MCF 10A (cell line): Measurements from ENCODE around the gene HSD17B2. TPM values are rescaled to one million over a fixed set of nuclear protein-coding genes. Genes with fewer than 3 reads are reported as not detected.

Experiments used
- BruUV-seq: library from RNA; stranded (reverse); fragments of 400-500 nt; replicated peaks from 2 replicates; lab custom pipeline; 2021; lab: Mats Ljungman, UMichigan
- CTCF ChIA-PET: fragments of 300-600 bp; sonication (Branson Sonifier 250); formaldehyde crosslinking; extraction: SDS; loops from one replicate; lab custom pipeline; 2021; ENCODE audit warnings: antibody characterized with exemption, inconsistent platforms; lab: Yijun Ruan, JAX
- POLR2A ChIA-PET: fragments of 300-600, 350-650 bp; sonication (Branson Sonifier 250); formaldehyde crosslinking; extraction: SDS; loops from one replicate; lab custom pipeline; 2020; ENCODE audit warnings: antibody characterized with exemption, inconsistent platforms; lab: Yijun Ruan, JAX
- DNase-seq: peaks from one replicate; pipeline ENCODE4 v3.0.0-alpha.2; 2018; ENCODE audit not compliant: unreplicated experiment
- H3K27ac Mint-ChIP-seq: one replicate; pipeline ENCODE4 v1.8.0; 2022; ENCODE audit warnings: mild to moderate bottlenecking, low read depth, mixed read lengths; ENCODE audit not compliant: unreplicated experiment
- H3K27me3 Mint-ChIP-seq: one replicate; pipeline ENCODE4 v1.8.0; 2022; ENCODE audit warnings: mixed read lengths; ENCODE audit not compliant: insufficient read depth, unreplicated experiment
- H3K36me3 Mint-ChIP-seq: one replicate; pipeline ENCODE4 v1.8.0; 2022; ENCODE audit warnings: mild to moderate bottlenecking, moderate library complexity, mixed read lengths; ENCODE audit not compliant: insufficient read depth, unreplicated experiment
- H3K4me1 Mint-ChIP-seq: one replicate; pipeline ENCODE4 v1.8.0; 2022; ENCODE audit warnings: mixed read lengths; ENCODE audit not compliant: insufficient read depth, unreplicated experiment
- H3K4me3 Mint-ChIP-seq: one replicate; pipeline ENCODE4 v1.8.0; 2022; ENCODE audit warnings: mild to moderate bottlenecking, moderate library complexity, mixed read lengths; ENCODE audit not compliant: unreplicated experiment
- H3K9me3 Mint-ChIP-seq: one replicate; pipeline ENCODE4 v1.8.0; 2022; ENCODE audit warnings: mixed read lengths; ENCODE audit not compliant: unreplicated experiment
- CTCF ChIP-seq: fragments of 200-600 bp; IDR thresholded peaks from one replicate; pipeline ENCODE4 v1.8.0; 2022; ENCODE audit warnings: antibody characterized with exemption, mild to moderate bottlenecking; ENCODE audit not compliant: unreplicated experiment
- intact Hi-C: fragments of 100-400 bp; cut with micrococcal nuclease; formaldehyde crosslinking; loops from 2 replicates; pipeline ENCODE4 v1.14.1; 2022
- total RNA-seq: library from RNA; stranded (reverse); gene quantifications from 2 replicates; pipeline ENCODE4 v1.2.3, GENCODE V29; 2022

Gene HSD17B2
- total RNA-seq, 1 experiment from 2014 or later = 0.93 TPM

GRCh38 chr16:82059161-82059982, 24.3 kb downstream of the HSD17B2 start:
- BruUV-seq = no TSS peak

GRCh38 chr16:82059983-82060421, 24.9 kb downstream of the HSD17B2 start:
- DNase-seq = peak; percentile 51
- BruUV-seq = no TSS peak
- CTCF ChIA-PET = interaction anchor here (0.6 to 1.0 kb wide), 3 partner anchors 13 to 363 kb away, joined by 3 to 4 read pairs (median 3); no protein-coding TSS in a partner anchor
- Mint-ChIP-seq H3K4me3 (no peak overlapping the region), H3K4me1 (peaks cover 45% of the 10 kb centered on the region), H3K27me3 (no peaks in the 10 kb centered on the region), H3K9me3 (no peaks in the 10 kb centered on the region), H3K27ac (no peak overlapping the region), H3K36me3 (no peaks in the 10 kb centered on the region)
- intact Hi-C loops = no loop called here
- POLR2A ChIA-PET = interaction anchor here (0.9 to 1.2 kb wide), 3 partner anchors 10 to 94 kb away, joined by 3 to 4 read pairs (median 4); no protein-coding TSS in a partner anchor
- TF ChIP-seq CTCF = no peak

More at GRCh38 chr16:82059161-82059982, 24.3 kb downstream of the HSD17B2 start:
- ChIA-PET POLR2A (interaction anchor here (0.9 to 1.2 kb wide), 3 partner anchors 10 to 95 kb away, joined by 3 to 4 read pairs (median 4); no protein-coding TSS in a partner anchor), CTCF (interaction anchor here (0.6 to 1.0 kb wide), 3 partner anchors 12 to 363 kb away, joined by 3 to 4 read pairs (median 3); no protein-coding TSS in a partner anchor)
- no peak for TF ChIP-seq CTCF
- no peak overlapping the region for H3K27ac Mint-ChIP-seq
- no peak overlapping the region for H3K4me3 Mint-ChIP-seq
- H3K4me1 Mint-ChIP-seq = peaks cover 44% of the 10 kb centered on the region
- no peak for DNase-seq
- intact Hi-C loops = no loop called here
- no peaks in the 10 kb centered on the region for H3K27me3 Mint-ChIP-seq
- H3K36me3 Mint-ChIP-seq = no peaks in the 10 kb centered on the region
- no peaks in the 10 kb centered on the region for H3K9me3 Mint-ChIP-seq

DNA sequence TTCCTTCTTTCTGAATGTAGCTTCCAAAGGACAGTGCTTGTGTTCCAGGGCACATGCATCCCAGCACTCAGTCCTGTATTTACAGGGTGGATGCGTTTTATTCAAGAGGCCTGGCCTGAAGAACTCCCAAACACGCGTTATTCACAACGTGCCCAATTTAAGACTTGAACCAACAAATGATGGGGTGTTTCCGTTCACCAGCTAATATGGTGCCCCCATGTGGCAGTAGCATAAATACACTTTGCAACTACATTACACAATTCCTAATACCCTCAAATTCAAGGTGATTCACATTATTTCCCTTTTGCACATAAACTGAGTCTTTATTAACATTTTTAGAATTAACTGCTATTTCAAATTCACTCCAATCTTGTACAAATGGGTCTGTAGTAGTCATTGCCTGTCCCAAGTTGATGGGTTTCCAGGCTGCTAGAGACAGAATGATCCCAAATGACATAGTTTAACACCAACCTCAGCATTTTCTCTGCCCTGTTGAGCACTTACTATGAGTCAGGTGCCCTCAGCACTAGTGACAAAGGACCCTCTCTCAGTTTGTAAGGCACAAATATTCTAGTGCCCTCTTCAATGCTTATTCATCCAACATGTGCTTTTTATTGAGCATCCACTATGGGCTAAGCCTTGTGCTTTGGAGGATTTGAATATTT, 26.9 kb downstream of the HSD17B2 start:
- CTCF ChIA-PET = interaction anchor here (0.8 to 1.4 kb wide), 6 partner anchors 12 to 187 kb away, joined by 3 to 5 read pairs (median 4); no protein-coding TSS in a partner anchor
- Mint-ChIP-seq H3K4me3 (no peak overlapping the region), H3K4me1 (peaks cover 29% of the 10 kb centered on the region), H3K36me3 (no peaks in the 10 kb centered on the region), H3K27ac (peak overlapping the region; percentile 98), H3K9me3 (no peaks in the 10 kb centered on the region), H3K27me3 (no peaks in the 10 kb centered on the region)
- intact Hi-C loops = no loop called here
- DNase-seq = peak; percentile 70
- TF ChIP-seq CTCF = peak; percentile 42
- BruUV-seq = no TSS peak
- POLR2A ChIA-PET = interaction anchor here (1.0 to 2.2 kb wide), 7 partner anchors 9 to 108 kb away, joined by 3 to 9 read pairs (median 5); partner anchors contain the start of gene MPHOSPH6
